WTC11 (cell line): ENCODE measurements around the gene SEPTIN1. TPM values are rescaled to one million over a fixed set of nuclear protein-coding genes. Genes with fewer than 3 reads are reported as not detected.
A peak's percentile ranks its signal among the peaks of the same experiment; 100 is the strongest.

ENCODE experiments used
- ATAC-seq: fragments of 200-7000 bp; cut with Tn5 transposase; 2 replicates; pipeline ENCODE4 v1.10.0; 2021; ENCODE audit warnings: mild to moderate bottlenecking, moderate library complexity
- CTCF ChIA-PET: fragments of 300-600 bp; sonication (Branson Sonifier 250); formaldehyde crosslinking; loops from one replicate; lab custom pipeline; 2021; ENCODE audit warnings: antibody characterized with exemption; lab: Charles Lee
- POLR2A ChIA-PET: fragments of 350-600 bp; sonication (Branson Sonifier 250); formaldehyde crosslinking; loops from one replicate; lab custom pipeline; 2021; ENCODE audit warnings: antibody characterized with exemption; lab: Charles Lee
- DNase-seq: peaks from one replicate; pipeline ENCODE4 v3.0.0; 2021; ENCODE audit warnings: low spot score
- H3K27ac Mint-ChIP-seq: 2 replicates; pipeline ENCODE4 v1.8.0; 2021; ENCODE audit warnings: mixed read lengths
- H3K27me3 Mint-ChIP-seq: 2 replicates; pipeline ENCODE4 v1.8.0; 2021; ENCODE audit warnings: low read depth, mild to moderate bottlenecking, moderate library complexity, mixed read lengths
- H3K36me3 Mint-ChIP-seq: 2 replicates; pipeline ENCODE4 v1.8.0; 2021; ENCODE audit warnings: mixed read lengths
- H3K4me1 Mint-ChIP-seq: 2 replicates; pipeline ENCODE4 v1.8.0; 2022; ENCODE audit warnings: mixed read lengths
- H3K4me3 Mint-ChIP-seq: 2 replicates; pipeline ENCODE4 v1.8.0; 2021; ENCODE audit warnings: mild to moderate bottlenecking, moderate library complexity, mixed read lengths
- H3K9me3 Mint-ChIP-seq: 2 replicates; pipeline ENCODE4 v1.8.0; 2021; ENCODE audit warnings: mixed read lengths
- ESRRA ChIP-seq: sonication (generic); formaldehyde crosslinking; IDR thresholded peaks from 2 replicates; pipeline ENCODE4 v1.8.1; 2022; ENCODE audit warnings: mild to moderate bottlenecking, missing genetic modification reagents, borderline replicate concordance
- FOXJ3 ChIP-seq: sonication (generic); formaldehyde crosslinking; IDR thresholded peaks from 2 replicates; pipeline ENCODE4 v1.9.0; 2021; ENCODE audit warnings: missing genetic modification reagents, mild to moderate bottlenecking, borderline replicate concordance
- GTF2I ChIP-seq: fragments of 250-450 bp; sonication (Bioruptor Pico); conservative IDR thresholded peaks from 2 replicates; pipeline ENCODE4 v1.4.0; 2021; ENCODE audit warnings: mild to moderate bottlenecking
- IRF2 ChIP-seq: sonication (generic); formaldehyde crosslinking; IDR thresholded peaks from 2 replicates; pipeline ENCODE4 v1.8.0; 2022; ENCODE audit warnings: low read depth, missing genetic modification reagents, borderline replicate concordance
- MYBL2 ChIP-seq: sonication (generic); formaldehyde crosslinking; IDR thresholded peaks from 2 replicates; pipeline ENCODE4 v1.8.1; 2023; ENCODE audit warnings: mild to moderate bottlenecking, moderate library complexity, missing genetic modification reagents
- NFE2L1 ChIP-seq: sonication (generic); formaldehyde crosslinking; IDR thresholded peaks from 2 replicates; pipeline ENCODE4 v1.8.1; 2023; ENCODE audit warnings: missing genetic modification reagents
- NR1H2 ChIP-seq: sonication (generic); formaldehyde crosslinking; IDR thresholded peaks from 2 replicates; pipeline ENCODE4 v1.9.0; 2021; ENCODE audit warnings: mild to moderate bottlenecking, moderate library complexity, missing genetic modification reagents
- RORB ChIP-seq: fragments of 250-450 bp; sonication (Bioruptor Pico); IDR thresholded peaks from 2 replicates; pipeline ENCODE4 v1.9.0; 2021; ENCODE audit warnings: mild to moderate bottlenecking
- SMAD3 ChIP-seq: sonication (generic); formaldehyde crosslinking; IDR thresholded peaks from 2 replicates; pipeline ENCODE4 v1.8.0; 2022; ENCODE audit warnings: missing genetic modification reagents, mild to moderate bottlenecking, borderline replicate concordance
- TEAD4 ChIP-seq: sonication (generic); formaldehyde crosslinking; IDR thresholded peaks from 2 replicates; pipeline ENCODE4 v1.8.0; 2022; ENCODE audit warnings: mild to moderate bottlenecking, missing genetic modification reagents
- TP53 ChIP-seq: sonication (generic); formaldehyde crosslinking; IDR thresholded peaks from 2 replicates; pipeline ENCODE4 v1.8.1; 2023; ENCODE audit warnings: mild to moderate bottlenecking, missing genetic modification reagents
- ZNF263 ChIP-seq: sonication (generic); formaldehyde crosslinking; IDR thresholded peaks from 2 replicates; pipeline ENCODE4 v1.8.1; 2022; ENCODE audit warnings: low read depth, mild to moderate bottlenecking, moderate library complexity, missing genetic modification reagents
- ZNF416 ChIP-seq: fragments of 250-450 bp; sonication (Bioruptor Pico); IDR thresholded peaks from 2 replicates; pipeline ENCODE4 v1.9.0; 2021; ENCODE audit warnings: mild to moderate bottlenecking, inconsistent platforms
- total RNA-seq: library from RNA; stranded (reverse); gene quantifications from 3 replicates; pipeline ENCODE4 v1.2.3, GENCODE V29; 2021
- TF ChIP-seq, protein P1 (sequence below): sonication (generic); formaldehyde crosslinking; IDR thresholded peaks from 2 replicates; pipeline ENCODE4 v1.8.1; 2022; ENCODE audit warnings: mild to moderate bottlenecking, missing genetic modification reagents, moderate library complexity, borderline replicate concordance
- TF ChIP-seq, protein P2 (sequence below): fragments of 250-450 bp; sonication (Bioruptor Pico); conservative IDR thresholded peaks from 2 replicates; pipeline ENCODE4 v1.9.0; 2021; ENCODE audit warnings: mild to moderate bottlenecking
- TF ChIP-seq, protein P3 (sequence below): sonication (generic); formaldehyde crosslinking; IDR thresholded peaks from 2 replicates; pipeline ENCODE4 v1.8.1; 2022; ENCODE audit warnings: mild to moderate bottlenecking, moderate library complexity, missing genetic modification reagents
- TF ChIP-seq, protein P4 (sequence below): sonication (generic); formaldehyde crosslinking; IDR thresholded peaks from 2 replicates; pipeline ENCODE4 v1.8.0; 2022; ENCODE audit warnings: mild to moderate bottlenecking, missing genetic modification reagents
- TF ChIP-seq, protein P5 (sequence below): fragments of 250-450 bp; sonication (Bioruptor Pico); IDR thresholded peaks from 2 replicates; pipeline ENCODE4 v2.1.2; 2022; ENCODE audit warnings: mild to moderate bottlenecking, moderate library complexity
- TF ChIP-seq, protein P6 (sequence below): sonication (generic); formaldehyde crosslinking; IDR thresholded peaks from 2 replicates; pipeline ENCODE4 v1.8.0; 2023; ENCODE audit warnings: missing genetic modification reagents, mild to moderate bottlenecking, borderline replicate concordance
- TF ChIP-seq, protein P7 (sequence below): sonication (generic); formaldehyde crosslinking; IDR thresholded peaks from 2 replicates; pipeline ENCODE4 v1.8.1; 2023; ENCODE audit warnings: mild to moderate bottlenecking, moderate library complexity, missing genetic modification reagents

Gene SEPTIN1
- total RNA-seq, 1 experiment from 2014 or later = 2.3 TPM

DNA sequence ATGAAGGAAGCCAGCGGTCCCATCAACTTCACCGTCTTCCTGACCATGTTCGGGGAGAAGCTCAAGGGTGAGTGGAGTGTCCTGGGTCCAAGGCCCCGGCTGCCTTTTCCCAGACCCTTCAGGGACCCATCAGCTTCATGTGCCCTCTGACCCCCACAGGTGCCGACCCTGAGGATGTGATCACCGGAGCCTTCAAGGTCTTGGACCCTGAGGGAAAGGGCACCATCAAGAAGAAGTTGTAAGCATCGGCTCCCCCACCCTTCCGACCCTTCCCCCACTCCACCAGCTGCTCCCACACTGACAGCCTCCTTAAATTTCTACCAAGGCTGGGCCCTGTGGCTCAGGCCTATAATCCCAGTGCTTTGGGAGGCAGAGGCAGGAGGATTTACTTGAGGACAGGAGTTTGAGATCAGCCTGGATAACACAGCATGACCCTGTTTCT is 5.9 kb downstream of the SEPTIN1 start:
- POLR2A ChIA-PET = interaction anchor here (2.3 kb wide), 1 partner anchor 19 kb away, joined by 9 read pairs; the partner anchor contains the start of gene ZNF48
- peaks cover 20% of the 10 kb centered on the region for H3K4me1 Mint-ChIP-seq
- no peaks in the 10 kb centered on the region for H3K9me3 Mint-ChIP-seq
- DNase-seq (no peak), ATAC-seq (no peak)
- peaks cover 3% of the 10 kb centered on the region; the same call in 1 of the 2 replicates for H3K27me3 Mint-ChIP-seq
- H3K36me3 Mint-ChIP-seq = 0 out of 2 replicates have a peak, but pooled peaks cover 2% of the 10 kb centered on the region
- no peak overlapping the region for H3K27ac Mint-ChIP-seq
- CTCF ChIA-PET = interaction anchor here (1.5 to 1.8 kb wide), 2 partner anchors 33 to 53 kb away, joined by 4 to 6 read pairs; partner anchors contain the start of gene DCTPP1
- 0 out of 2 replicates have a peak overlapping the region, but pooled peaks have one; percentile 96 for H3K4me3 Mint-ChIP-seq
- TF ChIP-seq RORB = no peak
- TF ChIP-seq MYBL2 (CRISPR knock-in tag) = no peak
- no peak for TF ChIP-seq ZNF263
- TF ChIP-seq, protein P1, sequence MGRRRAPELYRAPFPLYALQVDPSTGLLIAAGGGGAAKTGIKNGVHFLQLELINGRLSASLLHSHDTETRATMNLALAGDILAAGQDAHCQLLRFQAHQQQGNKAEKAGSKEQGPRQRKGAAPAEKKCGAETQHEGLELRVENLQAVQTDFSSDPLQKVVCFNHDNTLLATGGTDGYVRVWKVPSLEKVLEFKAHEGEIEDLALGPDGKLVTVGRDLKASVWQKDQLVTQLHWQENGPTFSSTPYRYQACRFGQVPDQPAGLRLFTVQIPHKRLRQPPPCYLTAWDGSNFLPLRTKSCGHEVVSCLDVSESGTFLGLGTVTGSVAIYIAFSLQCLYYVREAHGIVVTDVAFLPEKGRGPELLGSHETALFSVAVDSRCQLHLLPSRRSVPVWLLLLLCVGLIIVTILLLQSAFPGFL (CRISPR knock-in tag) = no peak
- TF ChIP-seq SMAD3 (CRISPR knock-in tag) = no peak
- TF ChIP-seq ESRRA (CRISPR knock-in tag) = no peak
- TF ChIP-seq, protein P2, sequence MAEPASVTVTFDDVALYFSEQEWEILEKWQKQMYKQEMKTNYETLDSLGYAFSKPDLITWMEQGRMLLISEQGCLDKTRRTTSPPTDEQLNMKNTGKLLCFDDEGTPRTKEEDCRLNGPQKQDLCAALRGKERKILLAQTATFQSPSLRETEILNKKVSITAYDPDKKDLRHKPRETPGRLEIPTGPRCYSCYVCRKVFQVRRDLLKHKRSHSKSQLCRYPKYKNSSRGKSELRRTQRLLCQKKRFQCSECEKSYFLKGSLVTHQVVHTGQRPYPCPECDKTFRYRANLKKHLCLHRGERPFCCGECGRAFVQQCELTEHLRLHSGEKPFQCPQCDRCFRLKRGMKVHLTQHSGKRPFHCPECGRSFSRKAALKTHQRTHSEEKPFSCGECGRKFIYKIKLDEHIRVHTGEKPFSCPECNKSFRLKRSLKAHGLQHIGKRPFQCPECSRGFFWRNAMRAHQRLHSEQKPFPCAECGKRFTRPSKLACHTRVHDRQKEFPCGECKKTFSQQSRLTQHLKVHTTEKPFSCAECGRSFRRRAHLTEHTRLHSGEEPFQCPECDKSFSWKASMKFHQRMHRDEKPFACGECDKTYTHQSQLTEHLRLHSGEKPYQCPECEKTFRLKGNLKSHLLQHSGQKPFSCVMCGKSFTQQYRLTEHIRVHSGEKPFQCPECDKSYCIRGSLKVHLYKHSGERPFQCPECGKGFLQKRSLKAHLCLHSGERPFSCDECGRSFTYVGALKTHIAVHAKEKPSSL (CRISPR knock-in tag) = no peak
- TF ChIP-seq NR1H2 (CRISPR knock-in tag) = no peak
- TF ChIP-seq, protein P3, sequence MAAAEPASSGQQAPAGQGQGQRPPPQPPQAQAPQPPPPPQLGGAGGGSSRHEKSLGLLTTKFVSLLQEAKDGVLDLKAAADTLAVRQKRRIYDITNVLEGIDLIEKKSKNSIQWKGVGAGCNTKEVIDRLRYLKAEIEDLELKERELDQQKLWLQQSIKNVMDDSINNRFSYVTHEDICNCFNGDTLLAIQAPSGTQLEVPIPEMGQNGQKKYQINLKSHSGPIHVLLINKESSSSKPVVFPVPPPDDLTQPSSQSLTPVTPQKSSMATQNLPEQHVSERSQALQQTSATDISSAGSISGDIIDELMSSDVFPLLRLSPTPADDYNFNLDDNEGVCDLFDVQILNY (CRISPR knock-in tag) = no peak
- TF ChIP-seq, protein P4, sequence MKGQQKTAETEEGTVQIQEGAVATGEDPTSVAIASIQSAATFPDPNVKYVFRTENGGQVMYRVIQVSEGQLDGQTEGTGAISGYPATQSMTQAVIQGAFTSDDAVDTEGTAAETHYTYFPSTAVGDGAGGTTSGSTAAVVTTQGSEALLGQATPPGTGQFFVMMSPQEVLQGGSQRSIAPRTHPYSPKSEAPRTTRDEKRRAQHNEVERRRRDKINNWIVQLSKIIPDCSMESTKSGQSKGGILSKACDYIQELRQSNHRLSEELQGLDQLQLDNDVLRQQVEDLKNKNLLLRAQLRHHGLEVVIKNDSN = no peak
- TF ChIP-seq GTF2I = no peak
- TF ChIP-seq IRF2 (CRISPR knock-in tag) = no peak
- TF ChIP-seq FOXJ3 (CRISPR knock-in tag) = no peak
- no peak for TF ChIP-seq TP53 (CRISPR knock-in tag)
- TF ChIP-seq, protein P5, sequence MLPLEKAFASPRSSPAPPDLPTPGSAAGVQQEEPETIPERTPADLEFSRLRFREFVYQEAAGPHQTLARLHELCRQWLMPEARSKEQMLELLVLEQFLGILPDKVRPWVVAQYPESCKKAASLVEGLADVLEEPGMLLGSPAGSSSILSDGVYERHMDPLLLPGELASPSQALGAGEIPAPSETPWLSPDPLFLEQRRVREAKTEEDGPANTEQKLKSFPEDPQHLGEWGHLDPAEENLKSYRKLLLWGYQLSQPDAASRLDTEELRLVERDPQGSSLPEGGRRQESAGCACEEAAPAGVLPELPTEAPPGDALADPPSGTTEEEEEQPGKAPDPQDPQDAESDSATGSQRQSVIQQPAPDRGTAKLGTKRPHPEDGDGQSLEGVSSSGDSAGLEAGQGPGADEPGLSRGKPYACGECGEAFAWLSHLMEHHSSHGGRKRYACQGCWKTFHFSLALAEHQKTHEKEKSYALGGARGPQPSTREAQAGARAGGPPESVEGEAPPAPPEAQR (CRISPR knock-in tag) = no peak
- no peak for TF ChIP-seq TEAD4 (CRISPR knock-in tag)
- TF ChIP-seq, protein P6, sequence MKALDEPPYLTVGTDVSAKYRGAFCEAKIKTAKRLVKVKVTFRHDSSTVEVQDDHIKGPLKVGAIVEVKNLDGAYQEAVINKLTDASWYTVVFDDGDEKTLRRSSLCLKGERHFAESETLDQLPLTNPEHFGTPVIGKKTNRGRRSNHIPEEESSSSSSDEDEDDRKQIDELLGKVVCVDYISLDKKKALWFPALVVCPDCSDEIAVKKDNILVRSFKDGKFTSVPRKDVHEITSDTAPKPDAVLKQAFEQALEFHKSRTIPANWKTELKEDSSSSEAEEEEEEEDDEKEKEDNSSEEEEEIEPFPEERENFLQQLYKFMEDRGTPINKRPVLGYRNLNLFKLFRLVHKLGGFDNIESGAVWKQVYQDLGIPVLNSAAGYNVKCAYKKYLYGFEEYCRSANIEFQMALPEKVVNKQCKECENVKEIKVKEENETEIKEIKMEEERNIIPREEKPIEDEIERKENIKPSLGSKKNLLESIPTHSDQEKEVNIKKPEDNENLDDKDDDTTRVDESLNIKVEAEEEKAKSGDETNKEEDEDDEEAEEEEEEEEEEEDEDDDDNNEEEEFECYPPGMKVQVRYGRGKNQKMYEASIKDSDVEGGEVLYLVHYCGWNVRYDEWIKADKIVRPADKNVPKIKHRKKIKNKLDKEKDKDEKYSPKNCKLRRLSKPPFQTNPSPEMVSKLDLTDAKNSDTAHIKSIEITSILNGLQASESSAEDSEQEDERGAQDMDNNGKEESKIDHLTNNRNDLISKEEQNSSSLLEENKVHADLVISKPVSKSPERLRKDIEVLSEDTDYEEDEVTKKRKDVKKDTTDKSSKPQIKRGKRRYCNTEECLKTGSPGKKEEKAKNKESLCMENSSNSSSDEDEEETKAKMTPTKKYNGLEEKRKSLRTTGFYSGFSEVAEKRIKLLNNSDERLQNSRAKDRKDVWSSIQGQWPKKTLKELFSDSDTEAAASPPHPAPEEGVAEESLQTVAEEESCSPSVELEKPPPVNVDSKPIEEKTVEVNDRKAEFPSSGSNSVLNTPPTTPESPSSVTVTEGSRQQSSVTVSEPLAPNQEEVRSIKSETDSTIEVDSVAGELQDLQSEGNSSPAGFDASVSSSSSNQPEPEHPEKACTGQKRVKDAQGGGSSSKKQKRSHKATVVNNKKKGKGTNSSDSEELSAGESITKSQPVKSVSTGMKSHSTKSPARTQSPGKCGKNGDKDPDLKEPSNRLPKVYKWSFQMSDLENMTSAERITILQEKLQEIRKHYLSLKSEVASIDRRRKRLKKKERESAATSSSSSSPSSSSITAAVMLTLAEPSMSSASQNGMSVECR (CRISPR knock-in tag) = no peak
- no peak for TF ChIP-seq ZNF416 (CRISPR knock-in tag)
- no peak for TF ChIP-seq NFE2L1 (CRISPR knock-in tag)
- TF ChIP-seq, protein P7, sequence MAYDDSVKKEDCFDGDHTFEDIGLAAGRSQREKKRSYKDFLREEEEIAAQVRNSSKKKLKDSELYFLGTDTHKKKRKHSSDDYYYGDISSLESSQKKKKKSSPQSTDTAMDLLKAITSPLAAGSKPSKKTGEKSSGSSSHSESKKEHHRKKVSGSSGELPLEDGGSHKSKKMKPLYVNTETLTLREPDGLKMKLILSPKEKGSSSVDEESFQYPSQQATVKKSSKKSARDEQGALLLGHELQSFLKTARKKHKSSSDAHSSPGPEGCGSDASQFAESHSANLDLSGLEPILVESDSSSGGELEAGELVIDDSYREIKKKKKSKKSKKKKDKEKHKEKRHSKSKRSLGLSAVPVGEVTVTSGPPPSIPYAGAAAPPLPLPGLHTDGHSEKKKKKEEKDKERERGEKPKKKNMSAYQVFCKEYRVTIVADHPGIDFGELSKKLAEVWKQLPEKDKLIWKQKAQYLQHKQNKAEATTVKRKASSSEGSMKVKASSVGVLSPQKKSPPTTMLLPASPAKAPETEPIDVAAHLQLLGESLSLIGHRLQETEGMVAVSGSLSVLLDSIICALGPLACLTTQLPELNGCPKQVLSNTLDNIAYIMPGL (CRISPR knock-in tag) = no peak
